GM21381 (cell line): ENCODE data around the gene MCC.

Experiments used
- ATAC-seq: cut with Tn5 transposase; IDR thresholded peaks from one replicate; pipeline ENCODE4 v1.9.1; 2021; ENCODE audit warnings: mild to moderate bottlenecking, moderate library complexity; ENCODE audit not compliant: unreplicated experiment

MCC gene

DNA sequence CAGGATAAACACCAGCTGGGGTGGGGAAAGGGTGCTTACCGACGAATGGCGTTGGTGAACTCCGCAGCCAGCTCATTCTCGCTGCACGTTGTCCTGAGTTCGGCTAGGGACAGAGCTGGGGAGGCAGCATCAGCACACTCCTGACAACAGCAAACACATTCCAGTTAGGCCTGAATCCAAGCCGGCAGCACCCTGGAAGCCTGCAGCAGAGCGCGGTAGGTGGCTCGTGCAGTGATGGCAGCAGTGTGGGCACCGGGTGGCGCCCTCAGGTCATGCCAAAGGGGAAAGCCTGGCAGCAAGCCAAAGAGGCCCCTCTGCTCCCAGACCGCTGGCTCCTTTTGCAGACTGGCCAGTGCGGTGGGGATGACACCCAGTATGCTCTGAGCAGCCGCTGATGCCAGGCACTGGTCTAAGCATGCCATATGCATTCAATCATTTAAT, 444.7 kb downstream of the MCC start:
- no peak for ATAC-seq

GRCh38 chr5:113042491-113043243, 445.6 kb downstream of the MCC start:
- ATAC-seq, result no peak

- no peak for ATAC-seq
Measured at GRCh38 chr5:113040672-113041260, 447.5 kb downstream of the MCC start.

DNA sequence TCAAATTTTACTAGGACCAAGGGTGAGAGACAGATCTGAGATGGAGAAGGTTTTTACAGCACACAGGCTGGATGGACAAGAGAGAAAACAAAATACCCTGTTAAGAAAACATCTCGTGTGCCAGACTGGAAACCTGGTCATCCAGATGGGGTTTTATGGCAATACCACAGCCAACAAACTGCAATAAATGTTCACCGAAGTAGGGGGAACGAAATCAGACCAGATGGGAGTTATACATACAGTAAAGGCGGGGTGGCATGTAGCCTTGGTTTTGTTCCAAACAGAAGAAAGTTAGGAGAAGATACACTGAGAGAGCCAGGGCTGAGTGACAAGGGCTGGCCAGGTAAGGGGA, 448.3 kb downstream of the MCC start:
- ATAC-seq, result no peak

GRCh38 chr5:113039229-113039933, 448.9 kb downstream of the MCC start:
- ATAC-seq, result no peak

- ATAC-seq, result no peak
Measured at GRCh38 chr5:113038714-113039113, 449.5 kb downstream of the MCC start.

DNA sequence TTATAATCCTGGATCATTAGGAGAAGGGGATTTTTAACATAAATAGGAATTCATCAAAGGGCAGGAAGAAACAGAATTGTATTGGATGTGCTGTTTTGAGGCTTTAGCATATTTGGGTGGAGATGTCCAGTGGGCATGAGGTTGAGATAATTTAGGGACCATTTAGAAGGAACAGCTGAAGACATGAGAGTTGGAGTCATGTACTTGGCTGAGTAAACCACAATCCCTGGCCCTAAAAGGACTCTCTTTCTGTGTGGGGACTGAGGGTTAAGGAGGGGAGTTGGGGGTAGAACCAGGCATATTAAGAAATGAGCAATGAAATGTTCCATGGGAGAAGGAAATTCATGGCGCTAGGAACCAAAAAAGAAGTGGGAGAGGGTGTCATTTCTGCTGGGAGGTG, 450.1 kb downstream of the MCC start:
- ATAC-seq, result no peak

DNA sequence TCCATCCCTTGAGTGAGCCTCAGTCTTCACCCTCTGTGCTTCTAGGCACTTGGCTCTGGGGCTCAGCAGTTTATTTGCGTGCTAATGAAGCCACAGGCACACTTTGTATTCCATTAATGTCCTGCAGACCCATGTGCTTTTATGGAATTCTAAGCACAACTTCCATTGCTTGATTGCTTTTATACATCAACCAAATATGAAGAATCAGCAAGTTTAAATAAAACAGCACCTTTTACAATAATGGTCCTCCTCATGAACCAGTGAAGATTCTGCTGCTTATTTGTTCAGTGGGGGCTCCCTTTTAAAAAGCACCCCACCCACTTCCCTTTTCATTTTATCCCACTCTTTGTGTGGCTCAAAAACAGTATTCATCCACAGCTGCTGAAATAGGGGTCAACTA, 451.4 kb downstream of the MCC start:
- ATAC-seq, result no peak

GRCh38 chr5:113036321-113036720, 451.9 kb downstream of the MCC start:
- ATAC-seq, result no peak

DNA sequence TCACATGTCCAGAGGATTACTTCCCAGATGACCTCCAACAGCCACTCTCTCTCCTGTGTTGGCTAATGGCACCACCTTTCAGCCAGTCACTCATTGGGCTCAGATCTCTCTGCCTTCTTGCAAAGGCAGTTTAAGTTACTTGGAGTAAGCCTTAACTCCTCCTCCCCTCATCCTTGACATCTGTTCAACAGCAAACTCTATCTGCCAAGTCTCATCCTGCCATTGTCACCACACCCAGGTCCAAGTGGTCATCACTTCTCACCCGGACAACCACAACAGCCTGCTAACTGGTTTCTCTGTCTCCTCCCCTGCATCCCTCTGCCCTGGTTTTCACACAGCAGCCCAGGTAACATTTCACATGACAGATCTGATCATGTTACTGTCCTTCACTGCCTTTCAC, 453.2 kb downstream of the MCC start:
- ATAC-seq, result no peak

GRCh38 chr5:113034182-113034773, 454.0 kb downstream of the MCC start:
- no peak for ATAC-seq

DNA sequence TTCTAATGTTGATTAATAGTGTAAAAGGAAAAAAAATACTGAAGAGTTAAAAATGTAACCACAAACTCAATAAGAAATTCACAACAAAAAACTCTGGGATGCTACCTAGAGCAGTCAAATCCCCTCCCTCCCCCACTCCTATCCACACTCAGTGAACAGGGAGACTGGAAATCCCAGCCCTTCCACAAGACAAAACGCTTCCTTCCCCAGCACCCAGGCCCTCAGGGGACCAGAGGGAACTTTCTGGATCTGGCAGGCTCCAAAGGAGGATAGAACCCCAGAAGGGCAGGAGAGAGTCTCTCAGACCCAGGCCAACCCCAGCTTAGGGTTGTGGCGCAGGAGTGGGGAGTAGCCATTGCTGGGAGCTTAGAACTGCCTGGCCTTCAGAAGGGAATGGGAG, 456.7 kb downstream of the MCC start:
- no peak for ATAC-seq

- ATAC-seq, result no peak
Measured at GRCh38 chr5:113031104-113031503, 457.1 kb downstream of the MCC start.

- ATAC-seq, result no peak
Measured at GRCh38 chr5:113029614-113030013, 458.6 kb downstream of the MCC start.

- no peak for ATAC-seq
Measured at GRCh38 chr5:113027431-113027830, 460.8 kb downstream of the MCC start.

DNA sequence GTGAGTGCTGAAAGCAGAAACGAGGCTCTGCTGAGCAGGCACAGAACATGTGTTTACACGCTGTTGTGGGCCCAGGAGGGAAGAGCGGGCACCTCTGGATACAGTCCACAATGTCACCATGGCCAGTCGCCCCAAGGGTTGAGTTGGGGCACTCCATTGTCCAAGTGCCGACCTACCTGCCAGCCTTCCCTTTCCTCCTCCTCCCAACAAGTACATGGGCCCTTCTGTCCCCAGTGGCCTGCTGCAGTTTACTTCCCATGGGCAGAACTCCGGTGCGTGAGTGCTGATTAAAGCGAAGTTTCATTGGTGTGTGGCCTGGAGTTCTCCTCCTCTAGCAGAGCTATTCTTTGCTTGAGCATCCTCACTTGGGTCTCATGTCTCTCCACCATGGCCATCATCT, 461.2 kb downstream of the MCC start:
- ATAC-seq, result no peak

- ATAC-seq, result no peak
Measured at GRCh38 chr5:113026211-113026610, 462.0 kb downstream of the MCC start.

DNA sequence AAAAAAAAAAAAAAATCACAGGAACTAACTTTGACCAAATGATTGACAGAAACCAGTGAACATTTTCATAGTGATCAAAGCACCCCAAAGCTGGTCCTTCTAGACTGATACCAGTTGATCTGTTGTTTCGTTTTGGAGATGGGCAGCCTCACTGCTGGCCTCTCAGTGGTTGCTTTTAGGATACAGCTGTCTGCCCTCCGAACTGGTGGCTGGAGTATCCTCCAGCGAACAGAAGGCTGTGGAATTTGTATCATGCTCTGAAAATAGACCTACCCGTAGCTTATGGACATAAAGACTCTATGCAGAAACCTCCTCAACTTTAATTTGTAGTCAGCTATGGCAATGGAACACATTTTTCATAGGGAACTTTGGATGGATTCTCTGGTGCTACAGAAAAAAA, 462.7 kb downstream of the MCC start:
- no peak for ATAC-seq

DNA sequence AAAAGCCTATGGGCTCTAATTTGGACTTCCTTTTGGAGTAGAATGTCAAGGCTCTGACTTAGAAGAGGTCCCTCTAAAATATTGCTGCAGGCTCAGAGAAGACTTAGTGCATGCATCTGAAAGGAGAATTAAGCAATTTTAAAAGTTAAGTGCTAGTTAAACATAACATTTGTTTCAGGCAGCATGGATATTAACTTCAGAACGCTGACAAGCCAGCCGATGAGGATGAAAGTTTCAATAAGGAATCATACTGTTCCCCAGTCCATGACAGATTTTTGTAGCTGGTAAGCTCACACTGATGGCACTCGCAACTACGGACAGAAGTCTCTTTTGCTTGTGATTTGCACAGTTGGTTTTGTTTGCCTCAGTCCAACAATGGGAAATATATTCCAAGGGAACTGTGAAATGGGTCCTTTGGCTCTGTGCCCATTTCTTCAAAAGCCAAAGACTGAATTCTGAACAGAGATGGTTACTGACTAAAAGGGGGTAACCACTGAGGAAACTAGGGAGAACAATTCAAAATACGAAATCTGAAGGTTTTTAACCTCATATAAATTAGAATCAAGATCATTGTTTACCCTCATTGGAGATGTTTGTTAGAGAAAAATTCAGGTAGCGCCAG, 464.1 kb downstream of the MCC start:
- no peak for ATAC-seq

DNA sequence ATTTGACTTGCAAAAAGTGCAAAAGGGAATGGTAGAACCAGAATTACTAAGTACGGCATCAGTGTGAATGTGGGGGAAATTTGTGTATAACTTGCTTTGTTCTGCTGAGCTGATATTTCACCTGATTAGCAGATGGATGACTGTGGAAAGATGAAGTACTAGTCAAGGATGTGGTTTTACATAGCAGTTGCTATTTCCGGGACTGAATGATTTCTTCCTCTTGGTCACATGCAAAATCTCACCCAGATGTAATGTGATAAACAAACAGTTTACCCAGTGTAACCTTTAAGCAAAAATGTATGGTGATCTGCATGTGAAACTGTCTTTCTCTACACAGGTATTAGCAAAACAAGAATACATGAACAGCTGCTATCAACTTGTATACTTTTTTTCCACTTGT, 465.6 kb downstream of the MCC start:
- peak; percentile 74 for ATAC-seq

DNA sequence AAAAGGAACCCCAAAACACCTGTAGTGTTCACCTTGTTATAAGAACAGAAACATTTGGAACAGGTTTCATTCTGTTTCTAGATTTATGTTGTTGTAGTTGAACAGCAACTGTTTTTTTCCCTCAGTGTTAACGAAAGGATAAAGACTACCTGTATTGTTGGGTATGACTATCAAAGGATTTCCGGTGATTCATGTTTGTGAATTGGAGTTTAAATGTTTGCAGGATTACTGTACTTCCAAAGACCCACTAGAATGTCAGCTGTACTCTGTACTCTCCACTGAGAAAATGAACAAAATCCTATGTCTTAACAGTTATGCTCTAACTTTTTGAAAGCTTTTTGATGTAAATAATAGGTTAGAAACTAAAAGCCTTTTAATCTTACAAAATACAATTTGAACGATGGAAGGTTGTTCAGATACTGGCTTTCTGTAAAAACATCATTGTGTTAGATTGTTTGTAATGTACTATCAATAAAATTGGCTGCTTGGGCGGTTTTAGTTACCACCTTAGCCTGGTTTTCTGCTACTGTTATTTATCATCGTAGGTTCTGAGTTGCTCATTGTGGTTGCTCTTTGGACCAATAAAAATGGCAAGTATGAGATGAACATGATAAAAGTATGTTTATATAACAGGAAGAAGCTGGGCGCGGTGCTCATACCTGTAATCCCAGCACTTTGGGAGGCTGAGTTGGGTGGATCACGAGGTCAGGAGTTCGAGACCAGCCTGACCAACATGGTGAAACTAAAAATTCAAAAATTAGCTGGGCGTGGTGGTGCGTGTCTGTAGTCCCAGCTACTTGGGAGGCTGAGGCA, 467.6 kb downstream of the MCC start:
- ATAC-seq, result no peak
